Stomach (tissue), 9 donors: ENCODE data around the gene ABCA1. TPM values are rescaled to one million over a fixed set of nuclear protein-coding genes. Genes with fewer than 3 reads are reported as not detected.
A peak's percentile ranks its signal among the peaks of the same experiment; 100 is the strongest.

Experiments used
- DNase-seq, 2 donors: peaks; one replicate each; pipeline versions ENCODE4 v3.0.0 to v3.0.0-alpha.2; 2013 to 2019
- H3K27ac ChIP-seq, 5 donors: fragments of 200-600 bp in 4 of 5; sonication (generic) in 4 of 5; one replicate each; pipeline ENCODE4 v1.5.1; 2013 to 2019; ENCODE audit warnings: mild to moderate bottlenecking in 1 of 5, moderate library complexity in 1 of 5
- H3K27me3 ChIP-seq, 3 donors: fragments of 200-600 bp; sonication (generic); one replicate each; pipeline ENCODE4 v1.5.1; 2017 to 2019; ENCODE audit warnings: mixed run types in 1 of 3
- H3K36me3 ChIP-seq, 4 donors: fragments of 200-600 bp; sonication (generic); 1 replicate in 3 of 4; 2 replicates in 1 of 4; pipeline ENCODE4 v1.5.1; 2016 to 2019
- H3K4me1 ChIP-seq, 4 donors: fragments of 200-600 bp; sonication (generic); one replicate each; pipeline ENCODE4 v1.5.1; 2016 to 2019
- H3K4me3 ChIP-seq, 4 donors: fragments of 200-600 bp; sonication (generic) in 3 of 4; one replicate each; pipeline ENCODE4 v1.5.1; 2016 to 2019; ENCODE audit warnings: mild to moderate bottlenecking in 1 of 4
- H3K9me3 ChIP-seq, 4 donors: fragments of 200-600 bp; sonication (generic); one replicate each; pipeline ENCODE4 v1.5.1; 2016 to 2019
- EP300 ChIP-seq: sonication (generic); formaldehyde crosslinking; IDR thresholded peaks from one replicate; pipeline ENCODE4 v1.6.1; 2017; ENCODE audit warnings: antibody characterized with exemption
- POLR2A ChIP-seq, 4 donors: fragments of 450-650 bp; IDR thresholded peaks; one replicate each; pipeline ENCODE4 v1.6.1; 2016; ENCODE audit warnings: antibody characterized with exemption in 4 of 4, control low read depth in 2 of 4, mild to moderate bottlenecking in 1 of 4, moderate library complexity in 1 of 4
- POLR2AphosphoS5 ChIP-seq, 3 donors: sonication (generic); formaldehyde crosslinking; IDR thresholded peaks; one replicate each; pipeline ENCODE4 v1.6.1; 2016; ENCODE audit warnings: antibody characterized with exemption in 3 of 3
- WGBS, 5 donors: extraction: QIAGEN DNeasy Blood & Tissue Kit in 3 of 5; methylation state at CpG; one replicate each; pipeline versions ENCODE4 v1.1.5 to v1.1.7; 2013 to 2018; 5-methylcytosine and 5-hydroxymethylcytosine counted together
- intact Hi-C: fragments of 100-400 bp; cut with DNase I; formaldehyde crosslinking; loops from one replicate; pipeline ENCODE4 v1.15.1; 2023; ENCODE audit warnings: low total_unique reads
- polyA plus RNA-seq, 3 donors: library from polyadenylated mRNA; stranded (reverse); fragments of 200-250 nt; gene quantifications; one replicate each; pipeline ENCODE4 v1.2.3, GENCODE V29; 2013
- total RNA-seq, 5 donors: library from RNA; depleted of rRNA; stranded (reverse); fragments of >200 nt; gene quantifications; one replicate each; pipeline versions ENCODE4 v1.1.0 to v1.2.3, GENCODE V29; 2014 to 2016
- TF ChIP-seq, protein P1 (sequence below), 7 experiments: fragments of 450-650 bp in 4 of 7; fragments of 200-600 bp in 3 of 7; sonication (generic) in 3 of 7; IDR thresholded peaks; one replicate each; pipeline ENCODE4 v1.5.1; 2016 to 2019; ENCODE audit warnings: antibody characterized with exemption in 7 of 7, control low read depth in 2 of 7, mild to moderate bottlenecking in 1 of 7
- donor health status: healthy with polysubstance abuse.
- donor health status: Bipolar disorder and iron deficiency.
- donor health status: healthy.

The ABCA1 gene
- total and polyA plus RNA-seq, 8 donors: 1.9 to 75.3 (median 18.4) TPM

DNA sequence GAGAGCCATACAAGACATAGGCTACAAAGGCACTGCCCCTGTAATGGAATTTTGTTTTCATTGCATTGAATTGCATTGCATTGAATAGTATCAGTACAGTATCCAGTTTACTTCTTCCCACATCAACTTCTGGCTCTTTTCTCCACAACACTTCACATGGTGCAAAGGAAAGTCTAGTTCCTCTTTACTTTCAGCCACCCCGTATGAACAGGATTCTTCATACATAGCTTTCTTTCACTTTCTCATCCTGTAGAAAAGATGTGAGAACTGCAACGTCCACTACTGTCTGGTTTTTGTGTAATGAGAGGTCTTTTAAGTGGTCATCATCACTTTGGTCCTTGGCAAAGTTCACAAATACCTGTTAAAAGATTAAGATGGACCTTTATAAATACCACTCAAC is 143.9 kb downstream of the ABCA1 start:
- 54 to 67% (median 62%) methylated on average over 2 of the region's 2 CpGs for WGBS, 5 donors
- no peak overlapping the region for H3K4me3 ChIP-seq
- intact Hi-C loops: no loop called here
- TF ChIP-seq, protein P1, sequence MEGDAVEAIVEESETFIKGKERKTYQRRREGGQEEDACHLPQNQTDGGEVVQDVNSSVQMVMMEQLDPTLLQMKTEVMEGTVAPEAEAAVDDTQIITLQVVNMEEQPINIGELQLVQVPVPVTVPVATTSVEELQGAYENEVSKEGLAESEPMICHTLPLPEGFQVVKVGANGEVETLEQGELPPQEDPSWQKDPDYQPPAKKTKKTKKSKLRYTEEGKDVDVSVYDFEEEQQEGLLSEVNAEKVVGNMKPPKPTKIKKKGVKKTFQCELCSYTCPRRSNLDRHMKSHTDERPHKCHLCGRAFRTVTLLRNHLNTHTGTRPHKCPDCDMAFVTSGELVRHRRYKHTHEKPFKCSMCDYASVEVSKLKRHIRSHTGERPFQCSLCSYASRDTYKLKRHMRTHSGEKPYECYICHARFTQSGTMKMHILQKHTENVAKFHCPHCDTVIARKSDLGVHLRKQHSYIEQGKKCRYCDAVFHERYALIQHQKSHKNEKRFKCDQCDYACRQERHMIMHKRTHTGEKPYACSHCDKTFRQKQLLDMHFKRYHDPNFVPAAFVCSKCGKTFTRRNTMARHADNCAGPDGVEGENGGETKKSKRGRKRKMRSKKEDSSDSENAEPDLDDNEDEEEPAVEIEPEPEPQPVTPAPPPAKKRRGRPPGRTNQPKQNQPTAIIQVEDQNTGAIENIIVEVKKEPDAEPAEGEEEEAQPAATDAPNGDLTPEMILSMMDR (IDR thresholded peaks at IDR 0.05): no peak
- TF ChIP-seq EP300 (no peak), POLR2A (IDR thresholded peaks at IDR 0.05) (no peak), POLR2AphosphoS5 (IDR thresholded peaks at IDR 0.05) (no peak)
- no peak overlapping the region for H3K27ac ChIP-seq
- H3K9me3 ChIP-seq: no peaks in the 10 kb centered on the region
- H3K27me3 ChIP-seq: no peaks in the 10 kb centered on the region
- peaks cover 0 to 5% (median 0%) of the 10 kb centered on the region in 4 donors for H3K4me1 ChIP-seq
- no peak for DNase-seq
- H3K36me3 ChIP-seq: peaks cover 24 to 80% (median 72%) of the 10 kb centered on the region in 4 donors

DNA sequence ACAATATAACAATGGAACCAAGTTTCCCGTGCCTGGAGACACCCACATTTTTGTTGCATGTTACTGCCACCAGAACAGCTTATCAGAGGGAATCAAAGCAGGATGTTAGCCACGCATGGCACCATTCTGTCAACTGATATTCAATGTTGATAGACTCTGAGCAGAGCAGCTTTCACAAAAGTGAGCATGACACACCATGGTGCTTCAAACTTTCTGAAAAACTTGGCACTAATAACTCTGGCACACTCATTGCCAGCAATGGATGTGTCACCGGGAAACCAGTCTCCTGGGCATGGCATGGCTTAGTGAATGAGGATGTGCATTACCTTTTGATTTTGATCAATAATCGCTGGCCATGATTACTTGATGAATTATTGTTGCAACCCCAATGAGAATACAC is 144.4 kb downstream of the ABCA1 start:
- 87 to 91% (median 89%) methylated on average over 4 of the region's 4 CpGs for WGBS, 5 donors
- Histone ChIP-seq H3K36me3 (peaks cover 19 to 75% (median 68%) of the 10 kb centered on the region in 4 donors), H3K9me3 (no peaks in the 10 kb centered on the region), H3K27me3 (no peaks in the 10 kb centered on the region), H3K27ac (no peak overlapping the region), H3K4me1 (peaks cover 0 to 5% (median 0%) of the 10 kb centered on the region in 4 donors), H3K4me3 (no peak overlapping the region)
- intact Hi-C loops: no loop called here
- no peak for DNase-seq
- TF ChIP-seq, protein P1 (IDR thresholded peaks at IDR 0.05): no peak
- TF ChIP-seq POLR2A (IDR thresholded peaks at IDR 0.05): no peak
- TF ChIP-seq POLR2AphosphoS5 (IDR thresholded peaks at IDR 0.05): no peak
- no peak for TF ChIP-seq EP300

DNA sequence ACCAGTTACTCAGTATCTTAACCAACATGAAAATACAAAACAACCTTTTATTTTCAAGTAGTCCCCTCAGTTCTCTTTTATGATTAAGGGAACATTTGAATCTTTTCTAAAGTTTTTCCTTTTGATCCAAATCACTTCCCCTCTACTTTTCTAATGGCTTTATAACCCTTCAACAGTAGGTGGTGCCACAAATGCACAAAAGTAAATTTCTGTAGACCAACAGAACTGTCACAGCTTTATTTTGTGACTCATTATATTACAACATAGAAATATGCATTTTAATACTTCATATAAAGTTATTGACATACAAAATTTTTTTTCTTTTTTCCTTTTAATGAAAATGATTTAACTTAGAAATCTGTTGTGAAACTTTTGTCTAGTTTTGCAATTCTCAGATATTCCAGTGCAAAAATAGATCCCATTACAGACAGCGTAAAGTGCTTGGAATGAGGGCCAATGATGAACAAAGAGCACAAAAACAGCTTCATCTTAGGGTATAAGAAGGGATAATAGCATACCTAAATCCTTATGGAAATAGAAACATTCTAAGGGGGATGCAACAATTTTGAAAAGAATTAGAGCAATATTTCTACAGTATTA is 147.1 kb downstream of the ABCA1 start:
- Histone ChIP-seq H3K36me3 (peaks cover 4 to 48% (median 41%) of the 10 kb centered on the region in 4 donors), H3K27ac (no peak overlapping the region), H3K27me3 (no peaks in the 10 kb centered on the region), H3K4me3 (no peak overlapping the region), H3K9me3 (no peaks in the 10 kb centered on the region), H3K4me1 (peaks cover 0 to 18% (median 0%) of the 10 kb centered on the region in 4 donors)
- intact Hi-C loops: no loop called here
- peak in 1 of 2 donors; percentile 61 for DNase-seq
- WGBS, 5 donors: 94 to 97% (median 95%) methylated on average over 1 of the region's 1 CpG
- no peak for TF ChIP-seq POLR2A (IDR thresholded peaks at IDR 0.05)
- TF ChIP-seq, protein P1 (IDR thresholded peaks at IDR 0.05): peak in 3 of 7 experiments; percentile 6 to 37 (median 17)

DNA sequence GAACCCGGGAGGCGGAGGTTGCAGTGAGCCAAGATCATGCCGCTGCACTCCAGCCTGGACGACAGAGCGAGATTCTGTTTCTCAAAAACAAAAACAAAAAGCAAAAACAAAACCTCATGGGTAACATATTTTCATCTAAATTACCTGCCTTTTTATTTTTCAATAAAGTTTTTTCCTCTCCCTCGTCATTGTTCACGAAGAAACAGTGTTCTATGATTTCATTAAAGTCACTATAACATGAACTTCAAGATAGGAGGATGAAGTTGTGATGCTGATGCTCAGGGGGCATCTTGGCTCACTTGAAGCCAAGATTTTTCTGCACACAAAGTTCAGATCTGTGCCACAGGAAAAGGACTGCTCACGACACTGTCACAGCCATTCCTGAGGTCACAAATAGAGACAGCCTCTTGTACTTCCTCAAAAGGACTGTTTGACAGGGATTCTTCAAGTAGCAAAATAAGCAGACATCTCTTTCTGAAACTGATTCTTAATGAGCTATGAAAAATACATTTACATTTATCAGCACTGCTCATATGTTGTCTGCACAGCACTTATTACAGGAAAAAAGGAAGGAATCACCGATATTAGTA is 147.9 kb downstream of the ABCA1 start:
- intact Hi-C loops: no loop called here
- Histone ChIP-seq H3K36me3 (peaks cover 0 to 40% (median 33%) of the 10 kb centered on the region in 4 donors), H3K4me3 (no peak overlapping the region), H3K27ac (no peak overlapping the region), H3K27me3 (no peaks in the 10 kb centered on the region), H3K9me3 (no peaks in the 10 kb centered on the region), H3K4me1 (peaks cover 0 to 18% (median 0%) of the 10 kb centered on the region in 4 donors)
- no peak for DNase-seq
- 87 to 90% (median 89%) methylated on average over 9 of the region's 9 CpGs for WGBS, 5 donors
- no peak for TF ChIP-seq EP300
- TF ChIP-seq, protein P1 (IDR thresholded peaks at IDR 0.05): no peak
- TF ChIP-seq POLR2AphosphoS5 (IDR thresholded peaks at IDR 0.05): no peak
- TF ChIP-seq POLR2A (IDR thresholded peaks at IDR 0.05): no peak
